GM23338 (cell line): ENCODE measurements around the gene ODAD3. TPM values are rescaled to one million over a fixed set of nuclear protein-coding genes. Genes with fewer than 3 reads are reported as not detected.

Experiments
- ATAC-seq: fragments of 200-7000 bp; cut with Tn5 transposase; 3 replicates; pipeline ENCODE4 v1.9.1; 2020
- DNase-seq: peaks from one replicate; pipeline ENCODE4 v3.0.0-alpha.2; 2015; ENCODE audit warnings: low spot score
- H2AFZ ChIP-seq: fragments of 200-600 bp; sonication (generic); 2 replicates; pipeline ENCODE4 v1.8.0; 2016; ENCODE audit warnings: antibody characterized with exemption, mild to moderate bottlenecking, moderate library complexity
- H3F3A ChIP-seq: fragments of 200-600 bp; sonication (generic); replicated peaks from 2 replicates; pipeline ENCODE4 v1.8.0; 2017; ENCODE audit warnings: antibody characterized with exemption, mixed run types, low read depth
- H3K27ac ChIP-seq: fragments of 200-600 bp; sonication (generic); 2 replicates; pipeline ENCODE4 v1.6.1; 2016; ENCODE audit warnings: low read depth
- H3K27me3 ChIP-seq: fragments of 200-600 bp; sonication (generic); 2 replicates; pipeline ENCODE4 v1.8.0; 2016; ENCODE audit warnings: mild to moderate bottlenecking, mixed run types, moderate library complexity; ENCODE audit not compliant: insufficient read depth
- H3K36me3 ChIP-seq: fragments of 200-600 bp; sonication (generic); 2 replicates; pipeline ENCODE4 v1.8.0; 2016; ENCODE audit warnings: mild to moderate bottlenecking; ENCODE audit not compliant: insufficient read depth
- H3K4me1 ChIP-seq: fragments of 200-600 bp; sonication (generic); 2 replicates; pipeline ENCODE4 v1.8.0; 2016; ENCODE audit warnings: mild to moderate bottlenecking, moderate library complexity; ENCODE audit not compliant: insufficient read depth
- H3K4me2 ChIP-seq: fragments of 200-600 bp; sonication (generic); 2 replicates; pipeline ENCODE4 v1.7.1; 2017; ENCODE audit warnings: mixed run types
- H3K4me3 ChIP-seq: fragments of 200-600 bp; sonication (generic); 2 replicates; pipeline ENCODE4 v1.6.1; 2016; ENCODE audit warnings: mixed run types
- H3K79me2 ChIP-seq: fragments of 200-600 bp; sonication (generic); replicated peaks from 2 replicates; pipeline ENCODE4 v1.8.0; 2017; ENCODE audit warnings: mild to moderate bottlenecking; ENCODE audit not compliant: insufficient read depth
- H3K9me2 ChIP-seq: fragments of 200-600 bp; sonication (generic); 2 replicates; pipeline ENCODE4 v1.8.0; 2017; ENCODE audit not compliant: insufficient read depth
- H4K20me1 ChIP-seq: fragments of 200-600 bp; sonication (generic); replicated peaks from 2 replicates; pipeline ENCODE4 v1.8.0; 2017; ENCODE audit warnings: mild to moderate bottlenecking; ENCODE audit not compliant: insufficient read depth
- H3K27ac Mint-ChIP-seq: 2 replicates; pipeline ENCODE4 v1.8.0; 2020; ENCODE audit warnings: inconsistent platforms, mild to moderate bottlenecking, moderate library complexity, mixed read lengths
- H3K27me3 Mint-ChIP-seq: 3 replicates; pipeline ENCODE4 v1.8.0; 2022; ENCODE audit warnings: low read depth, mild to moderate bottlenecking, moderate library complexity, mixed read lengths, inconsistent platforms; ENCODE audit not compliant: insufficient read depth, poor library complexity
- H3K36me3 Mint-ChIP-seq: 3 replicates; pipeline ENCODE4 v1.8.0; 2021; ENCODE audit warnings: low read depth, mild to moderate bottlenecking, inconsistent platforms, moderate library complexity, mixed read lengths
- H3K4me1 Mint-ChIP-seq: 3 replicates; pipeline ENCODE4 v1.8.0; 2020; ENCODE audit warnings: mild to moderate bottlenecking, inconsistent platforms, mixed read lengths
- H3K4me3 Mint-ChIP-seq: 3 replicates; pipeline ENCODE4 v1.8.0; 2021; ENCODE audit warnings: moderate library complexity, mild to moderate bottlenecking, inconsistent platforms, mixed read lengths
- H3K9me3 Mint-ChIP-seq: 3 replicates; pipeline ENCODE4 v1.8.0; 2020; ENCODE audit warnings: moderate library complexity, mild to moderate bottlenecking, inconsistent platforms, mixed read lengths
- CREB1 ChIP-seq: fragments of 250-450 bp; sonication (Bioruptor Pico); IDR thresholded peaks from 2 replicates; pipeline ENCODE4 v1.5.0; 2020; ENCODE audit warnings: low read depth, mild to moderate bottlenecking, moderate library complexity
- CTCF ChIP-seq, 2 experiments: fragments of 200-600 bp in 1 of 2; sonication (generic) in 1 of 2; conservative IDR thresholded peaks; 2 replicates each; pipeline versions ENCODE4 v1.5.1 to v1.6.1; 2016 to 2017; ENCODE audit warnings: antibody characterized with exemption in 2 of 2, low read depth in 2 of 2, mild to moderate bottlenecking in 2 of 2, moderate library complexity in 1 of 2
- ETS1 ChIP-seq: IDR thresholded peaks from 2 replicates; pipeline ENCODE4 v1.6.1; 2016; ENCODE audit warnings: antibody characterized with exemption
- NANOG ChIP-seq: IDR thresholded peaks from 2 replicates; pipeline ENCODE4 v1.6.1; 2016; ENCODE audit warnings: antibody characterized with exemption, borderline replicate concordance
- POLR2AphosphoS5 ChIP-seq: IDR thresholded peaks from 2 replicates; pipeline ENCODE4 v1.6.1; 2016; ENCODE audit warnings: antibody characterized with exemption, low read depth
- STAT1 ChIP-seq: IDR thresholded peaks from one replicate; pipeline ENCODE4 v1.6.1; 2016; ENCODE audit warnings: antibody characterized with exemption; ENCODE audit not compliant: unreplicated experiment
- ZNF462 ChIP-seq: fragments of 250-450 bp; sonication (Bioruptor Pico); IDR thresholded peaks from 2 replicates; pipeline ENCODE4 v1.5.0; 2020; ENCODE audit warnings: mild to moderate bottlenecking, moderate library complexity
- polyA plus RNA-seq: library from polyadenylated mRNA; unstranded; fragments of >200 nt; fragmentation: Nextera tagmentation; extraction: Ambion mirVana; gene quantifications from 2 replicates; pipeline ENCODE4 v1.2.1, GENCODE V29; 2016
- total RNA-seq: library from RNA; depleted of rRNA; stranded (reverse); fragments of >200 nt; shearing (Covaris generic); gene quantifications from 2 replicates; pipeline ENCODE4 v1.2.3, GENCODE V29; 2014

ODAD3 gene
- total and polyA plus RNA-seq, 2 experiments from 2014 or later, result 1.5 to 6.1 TPM

- Histone ChIP-seq H3K79me2 (no peaks in the 10 kb centered on the region), H3K4me2 (peak within 1 kb of the TSS; percentile 100), H3F3A (peaks cover 20% of the 10 kb centered on the region), H3K27ac (peak within 1 kb of the TSS; percentile 96), H3K4me3 (peak within 1 kb of the TSS; percentile 97), H3K27me3 (peaks cover 33% of the 10 kb centered on the region), H3K9me2 (no peaks in the 10 kb centered on the region), H3K36me3 (no peaks in the 10 kb centered on the region), H4K20me1 (peaks cover 4% of the 10 kb centered on the region), H3K4me1 (peaks cover 33% of the 10 kb centered on the region), H2AFZ (peak within 1 kb of the TSS; percentile 91)
- Mint-ChIP-seq H3K27me3 (peaks cover 36% of the 10 kb centered on the region), H3K4me3 (peak within 1 kb of the TSS; percentile 92), H3K27ac (peak within 1 kb of the TSS; percentile 95), H3K9me3 (no peaks in the 10 kb centered on the region; the same call in 2 of the 3 replicates), H3K4me1 (peaks cover 22% of the 10 kb centered on the region), H3K36me3 (peaks cover 15% of the 10 kb centered on the region)
- TF ChIP-seq NANOG (no peak), POLR2AphosphoS5 (peak; percentile 74)
- peak; percentile 58 for ATAC-seq
- peak; percentile 95 for DNase-seq
These were observed 16.1 kb downstream of the ODAD3 start, which contains the start of gene RGL3 for GRCh38 chr19:11418549-11419506. RGL3 (minus strand) TSS chr19:11419314; CDS start chr19:11419278, 36 bp downstream.

- Histone ChIP-seq H3F3A (peaks cover 20% of the 10 kb centered on the region), H3K27me3 (peaks cover 26% of the 10 kb centered on the region), H3K79me2 (no peaks in the 10 kb centered on the region), H4K20me1 (peaks cover 4% of the 10 kb centered on the region), H3K9me2 (no peaks in the 10 kb centered on the region), H3K4me3 (peak overlapping the region; percentile 97), H2AFZ (no peak overlapping the region), H3K27ac (peak overlapping the region; percentile 96), H3K4me2 (peak overlapping the region; percentile 98), H3K36me3 (no peaks in the 10 kb centered on the region), H3K4me1 (peaks cover 30% of the 10 kb centered on the region)
- H3K36me3 Mint-ChIP-seq, result peaks cover 15% of the 10 kb centered on the region
- ATAC-seq (peak; percentile 3), DNase-seq (no peak)
- peak overlapping the region; percentile 92 for H3K4me3 Mint-ChIP-seq
- H3K4me1 Mint-ChIP-seq, result peaks cover 17% of the 10 kb centered on the region
- H3K27ac Mint-ChIP-seq, result peak overlapping the region; percentile 95
- H3K9me3 Mint-ChIP-seq, result no peaks in the 10 kb centered on the region
- H3K27me3 Mint-ChIP-seq, result peaks cover 30% of the 10 kb centered on the region
- TF ChIP-seq ETS1 (no peak), CREB1 (CRISPR knock-in tag) (no peak), STAT1 (no peak), POLR2AphosphoS5 (no peak; the same call in 1 of the 2 replicates), ZNF462 (no peak), CTCF (conservative IDR thresholded peaks at IDR 0.05; ENCODE audit: low read depth in 2 of 2) (no peak)
These were observed 16.8 kb downstream of the ODAD3 start for GRCh38 chr19:11418094-11418548.
